ENCODE measurements around the gene CENPC. TPM values are rescaled to one million over a fixed set of nuclear protein-coding genes. Genes with fewer than 3 reads are reported as not detected.
"Not testable (repeated sequence)": the region's sequence is repeated elsewhere in the genome, so short reads cannot be mapped to it uniquely, and the experiment has no call there.

The CENPC gene
- total RNA-seq, 1 experiment from 2014 or later = 4.4 TPM

DNA sequence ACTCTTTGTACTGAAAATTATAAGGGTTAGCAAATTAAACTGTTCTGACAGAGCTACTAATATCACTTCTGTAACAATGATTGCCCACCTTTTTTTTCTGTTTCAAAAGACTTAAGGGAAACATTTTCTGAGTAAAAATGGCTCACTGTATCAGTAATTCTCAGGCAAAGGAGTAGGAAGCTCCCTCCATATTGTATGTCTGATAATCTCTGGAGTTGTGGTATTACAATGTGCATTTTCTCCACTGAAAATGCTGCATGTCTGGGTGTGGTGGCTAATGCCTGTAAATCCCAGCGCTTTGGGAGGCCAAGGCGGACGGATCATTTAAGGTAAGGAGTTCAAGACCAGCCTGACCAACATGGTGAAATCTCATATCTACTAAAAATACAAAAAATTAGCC lies 8.8 kb upstream of the CENPC start:
- in situ Hi-C loops (cut with HindIII; ENCODE audit: low pct_unique_long_range_greater_than_20kb, low sequenced_read_pairs) = no loop called here
- no peak for DNase-seq (ENCODE audit: low read depth)

DNA sequence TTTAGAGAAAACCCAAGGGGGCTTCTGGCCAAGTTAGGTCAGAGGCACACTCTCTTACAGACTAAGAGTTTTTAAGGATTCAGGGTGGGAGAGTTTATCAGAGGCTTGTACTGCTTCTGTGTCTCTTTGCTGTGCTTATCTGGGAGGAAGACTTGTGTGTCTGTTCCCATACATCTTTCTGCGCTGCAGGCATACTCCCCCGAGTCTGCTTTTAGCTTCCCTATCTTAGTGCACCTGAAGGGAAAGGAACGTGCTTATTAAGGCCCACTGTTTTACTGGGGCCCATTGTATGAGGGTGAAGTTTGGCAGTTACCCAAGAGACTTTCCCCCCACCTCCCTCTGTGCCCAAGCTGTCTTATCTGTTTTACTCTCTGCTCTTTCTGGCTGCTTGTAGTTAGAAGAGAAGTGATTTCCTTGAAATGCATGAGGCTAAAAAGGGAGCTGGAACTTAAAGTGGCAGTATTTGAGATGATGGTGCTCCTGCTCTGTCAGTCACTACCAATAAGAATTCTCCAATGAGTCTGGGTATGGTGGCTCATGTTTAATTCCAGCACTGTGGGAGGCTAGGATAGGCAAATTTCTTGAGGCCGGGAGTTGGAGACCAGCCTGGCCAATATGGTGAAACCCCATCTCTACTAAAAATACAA lies 7.0 kb upstream of the CENPC start:
- DNase-seq (ENCODE audit: low read depth); in situ Hi-C loops (cut with HindIII; ENCODE audit: low pct_unique_long_range_greater_than_20kb, low sequenced_read_pairs): not testable (repeated sequence)

- in situ Hi-C loops (cut with HindIII; ENCODE audit: low pct_unique_long_range_greater_than_20kb, low sequenced_read_pairs) = no loop called here
- no peak for DNase-seq (ENCODE audit: low read depth)
Observed at GRCh38 chr4:67550857-67551256, 5.6 kb upstream of the CENPC start.

GRCh38 chr4:67550451-67550850 lies 5.1 kb upstream of the CENPC start:
- in situ Hi-C loops (cut with HindIII; ENCODE audit: low pct_unique_long_range_greater_than_20kb, low sequenced_read_pairs) = no loop called here
- no peak for DNase-seq (ENCODE audit: low read depth)

DNA sequence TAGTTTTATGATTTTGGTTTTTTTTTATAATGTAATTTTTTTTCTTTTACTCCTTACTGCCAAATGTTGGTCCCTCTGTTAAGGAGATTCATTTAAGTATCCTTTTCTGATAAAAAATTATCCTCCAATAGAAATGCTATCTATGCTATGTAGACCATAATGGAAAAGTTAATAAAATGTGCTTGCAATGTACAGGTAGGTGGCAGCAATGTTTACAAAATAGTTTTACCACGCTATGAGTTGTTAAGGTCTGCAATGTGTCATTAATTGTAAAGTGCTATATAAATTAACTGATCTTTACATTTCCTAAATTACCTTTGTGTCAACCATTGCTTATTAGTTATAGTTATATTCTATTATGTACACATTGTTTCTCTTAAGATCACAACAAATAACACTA lies 3.8 kb upstream of the CENPC start:
- in situ Hi-C loops (cut with HindIII; ENCODE audit: low pct_unique_long_range_greater_than_20kb, low sequenced_read_pairs) = no loop called here
- no peak for DNase-seq (ENCODE audit: low read depth)

- in situ Hi-C loops (cut with HindIII; ENCODE audit: low pct_unique_long_range_greater_than_20kb, low sequenced_read_pairs) = no loop called here
- DNase-seq (ENCODE audit: low read depth) = no peak
Observed at GRCh38 chr4:67546971-67547370, 1.7 kb upstream of the CENPC start.

- no peak for DNase-seq (ENCODE audit: low read depth)
- in situ Hi-C loops (cut with HindIII; ENCODE audit: low pct_unique_long_range_greater_than_20kb, low sequenced_read_pairs) = no loop called here
Observed at GRCh38 chr4:67546004-67546356, 677 bp upstream of the CENPC start.

GRCh38 chr4:67542076-67542475 lies 3.2 kb downstream of the CENPC start:
- no peak for DNase-seq (ENCODE audit: low read depth)
- in situ Hi-C loops (cut with HindIII; ENCODE audit: low pct_unique_long_range_greater_than_20kb, low sequenced_read_pairs) = no loop called here

DNA sequence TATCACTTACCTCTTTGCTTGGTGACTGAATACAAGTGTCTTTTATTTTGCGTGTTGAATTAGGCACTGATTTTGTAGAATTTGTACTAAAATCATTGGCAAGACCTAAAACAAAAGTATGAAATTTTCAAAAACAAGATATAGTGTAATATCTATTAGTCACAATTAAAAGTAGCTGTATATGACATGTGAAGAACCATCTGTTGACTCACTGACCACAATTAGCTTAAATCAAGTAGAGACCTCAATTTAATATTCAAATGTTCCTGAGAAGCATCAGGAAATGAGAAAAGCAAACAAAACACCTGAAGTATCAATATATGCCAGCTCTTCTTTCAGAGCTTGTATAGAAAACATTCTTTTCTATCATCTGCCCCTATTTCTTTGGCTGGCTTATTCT lies 5.5 kb downstream of the CENPC start:
- DNase-seq (ENCODE audit: low read depth) = no peak
- in situ Hi-C loops (cut with HindIII; ENCODE audit: low pct_unique_long_range_greater_than_20kb, low sequenced_read_pairs) = no loop called here

DNA sequence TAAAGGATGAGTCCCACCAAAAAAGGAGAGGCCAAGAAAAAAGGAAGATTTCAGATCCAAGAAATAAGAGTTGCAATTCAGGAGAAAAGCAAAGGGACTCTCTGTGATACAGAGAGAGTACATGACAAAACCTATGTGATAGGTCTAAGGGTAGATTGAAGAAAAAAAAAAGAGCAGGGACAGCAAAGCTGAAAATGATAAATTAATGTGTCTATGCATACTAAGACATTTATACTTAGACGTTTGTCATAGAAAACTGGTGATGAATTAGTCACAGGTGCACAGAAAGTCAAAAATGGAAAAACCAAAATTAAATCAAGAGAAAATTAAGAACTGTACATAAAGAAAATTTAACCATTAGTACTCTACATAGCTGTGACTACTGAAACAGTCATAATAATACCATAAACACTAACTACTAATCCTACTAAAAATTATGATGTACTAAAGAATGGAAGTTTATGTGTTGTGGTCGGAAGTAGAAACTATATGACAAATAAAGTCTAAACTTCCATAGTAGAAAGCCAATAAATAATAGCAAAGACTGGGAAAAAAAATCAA lies 9.9 kb downstream of the CENPC start:
- DNase-seq (ENCODE audit: low read depth) = no peak

GRCh38 chr4:67533112-67533511 lies 12.2 kb downstream of the CENPC start:
- in situ Hi-C loops (cut with HindIII; ENCODE audit: low pct_unique_long_range_greater_than_20kb, low sequenced_read_pairs) = no loop called here
- DNase-seq (ENCODE audit: low read depth) = no peak

More for the DNA sequence above, 9.9 kb downstream of the CENPC start:
- in situ Hi-C loops (cut with HindIII; ENCODE audit: low pct_unique_long_range_greater_than_20kb, low sequenced_read_pairs) = no loop called here

GRCh38 chr4:67532397-67532796 lies 12.9 kb downstream of the CENPC start:
- in situ Hi-C loops (cut with HindIII; ENCODE audit: low pct_unique_long_range_greater_than_20kb, low sequenced_read_pairs); DNase-seq (ENCODE audit: low read depth): not testable (repeated sequence)

DNA sequence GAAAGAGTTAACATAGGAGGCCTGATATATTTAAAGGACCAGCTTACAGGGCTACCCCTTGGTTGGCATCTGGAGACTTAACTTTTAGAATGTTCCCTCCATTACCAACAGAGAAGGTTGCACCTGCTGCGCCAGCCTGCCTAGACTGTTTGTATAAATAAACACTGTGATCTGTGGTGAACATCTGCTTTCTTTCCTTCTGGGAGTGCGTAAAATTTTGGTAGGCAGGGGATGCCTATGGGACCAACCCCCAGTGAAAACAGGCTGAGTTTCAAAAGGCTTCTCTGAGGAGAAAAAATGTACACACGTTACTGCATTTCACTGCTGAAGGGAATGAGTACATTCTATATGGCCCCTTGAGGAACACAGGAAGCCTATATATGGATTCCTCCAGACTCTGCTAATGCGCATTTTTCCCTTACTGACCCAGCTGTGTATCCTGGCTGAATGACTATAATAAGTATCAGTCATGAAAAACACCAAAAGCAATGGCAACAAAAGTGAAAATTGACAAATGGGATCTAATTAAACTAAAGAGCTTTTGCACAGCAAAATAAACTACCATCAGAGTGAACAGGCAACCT lies 13.8 kb downstream of the CENPC start:
- DNase-seq (ENCODE audit: low read depth) = no peak
- in situ Hi-C loops (cut with HindIII; ENCODE audit: low pct_unique_long_range_greater_than_20kb, low sequenced_read_pairs) = no loop called here

DNA sequence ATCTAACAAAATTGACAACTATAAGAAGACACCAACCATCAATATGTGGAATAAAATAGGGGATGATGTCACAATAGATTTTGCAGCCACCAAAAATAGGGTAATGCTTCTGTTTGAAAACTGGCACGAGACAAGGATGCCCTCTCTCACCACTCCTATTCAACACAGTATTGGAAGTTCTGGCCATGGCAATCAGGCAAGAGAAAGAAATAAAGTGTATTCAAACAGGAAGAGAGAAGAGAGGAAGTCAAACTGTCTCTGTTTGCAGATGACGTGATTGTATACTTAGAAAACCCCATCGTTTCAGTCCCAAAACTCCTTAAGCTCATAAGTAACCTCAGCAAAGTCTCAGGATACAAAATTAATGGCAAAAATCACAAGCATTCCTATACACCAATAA lies 21.2 kb downstream of the CENPC start:
- in situ Hi-C loops (cut with HindIII; ENCODE audit: low pct_unique_long_range_greater_than_20kb, low sequenced_read_pairs); DNase-seq (ENCODE audit: low read depth): not testable (repeated sequence)

GRCh38 chr4:67522851-67523671 lies 22.2 kb downstream of the CENPC start:
- no peak for DNase-seq (ENCODE audit: low read depth)

GRCh38 chr4:67522230-67522629 lies 23.1 kb downstream of the CENPC start:
- in situ Hi-C loops (cut with HindIII; ENCODE audit: low pct_unique_long_range_greater_than_20kb, low sequenced_read_pairs) = no loop called here
- DNase-seq (ENCODE audit: low read depth) = no peak

More at GRCh38 chr4:67522851-67523671, 22.2 kb downstream of the CENPC start:
- in situ Hi-C loops (cut with HindIII; ENCODE audit: low pct_unique_long_range_greater_than_20kb, low sequenced_read_pairs) = no loop called here

DNA sequence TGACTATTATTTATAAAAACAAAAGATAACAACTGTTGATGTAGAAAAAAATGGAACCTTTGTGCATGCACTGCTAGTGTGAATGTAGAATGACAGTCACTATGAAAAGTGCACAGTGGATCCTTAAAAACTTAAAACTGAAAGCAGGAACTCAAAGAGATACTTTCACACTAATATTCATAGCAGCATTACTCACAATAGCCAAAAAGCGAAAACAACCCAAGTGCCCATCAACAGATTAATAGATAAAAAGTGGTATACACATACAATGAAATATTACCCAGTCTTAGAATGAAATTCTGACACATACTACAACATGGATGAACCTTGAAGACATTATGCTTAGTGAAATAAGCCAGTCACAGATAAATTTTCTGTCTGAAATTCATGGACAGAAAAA lies 23.8 kb downstream of the CENPC start:
- in situ Hi-C loops (cut with HindIII; ENCODE audit: low pct_unique_long_range_greater_than_20kb, low sequenced_read_pairs) = no loop called here
- no peak for DNase-seq (ENCODE audit: low read depth)

- in situ Hi-C loops (cut with HindIII; ENCODE audit: low pct_unique_long_range_greater_than_20kb, low sequenced_read_pairs) = no loop called here
- DNase-seq (ENCODE audit: low read depth) = no peak
Observed at GRCh38 chr4:67520141-67520540, 25.2 kb downstream of the CENPC start.

GRCh38 chr4:67512501-67512900 lies 32.8 kb downstream of the CENPC start:
- DNase-seq (ENCODE audit: low read depth) = no peak
- in situ Hi-C loops (cut with HindIII; ENCODE audit: low pct_unique_long_range_greater_than_20kb, low sequenced_read_pairs) = no loop called here

Measured in Caki2 (cell line).